Stimulated activated CD4-positive, alpha-beta T cell treated with anti-CD3 and anti-CD28 coated beads, Interleukin-1b, Interleukin-23, amount 100 ng/mL, for 48 hours (primary cell): ENCODE measurements around the gene TMEM252.

ENCODE experiments used
- DNase-seq: peaks from one replicate; pipeline ENCODE4 v3.0.0-alpha.2; 2020

Gene TMEM252

GRCh38 chr9:68538200-68538599 lies 2.5 kb downstream of the TMEM252 start:
- DNase-seq = no peak

DNA sequence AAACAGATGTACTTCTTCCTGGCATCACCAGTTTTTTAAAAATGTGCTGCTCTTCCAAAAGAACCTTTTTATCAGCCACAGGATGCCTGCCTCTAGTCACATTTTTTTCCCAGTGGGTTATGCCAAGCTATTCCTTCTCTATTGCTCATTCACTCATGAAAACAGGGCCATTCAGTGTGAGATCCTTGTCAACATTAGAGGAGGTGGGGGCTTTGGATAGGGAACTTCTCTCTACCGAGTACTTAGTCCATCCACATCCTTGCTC lies 3.1 kb downstream of the TMEM252 start:
- DNase-seq = no peak

- DNase-seq = no peak
These were observed 3.6 kb downstream of the TMEM252 start for GRCh38 chr9:68536876-68537615.

DNA sequence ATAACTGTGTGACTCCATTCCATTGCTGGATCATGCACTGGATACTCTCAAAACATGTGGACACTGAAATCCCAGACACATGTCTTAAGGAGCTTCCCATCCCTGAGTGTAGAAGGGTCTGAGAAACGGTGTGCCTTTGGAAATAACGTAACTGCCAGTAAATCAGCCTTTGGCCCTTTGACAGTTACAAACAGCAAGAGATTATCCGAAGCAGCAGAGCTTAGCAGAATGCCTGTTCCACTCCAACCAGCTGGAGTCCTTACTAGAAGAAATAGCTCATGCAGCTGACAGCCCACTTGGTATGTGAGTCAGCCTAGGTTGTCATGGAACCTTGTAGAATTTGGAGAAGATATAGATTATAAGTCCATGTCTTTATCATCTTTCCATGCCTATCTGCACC lies 7.0 kb downstream of the TMEM252 start:
- DNase-seq = no peak

DNA sequence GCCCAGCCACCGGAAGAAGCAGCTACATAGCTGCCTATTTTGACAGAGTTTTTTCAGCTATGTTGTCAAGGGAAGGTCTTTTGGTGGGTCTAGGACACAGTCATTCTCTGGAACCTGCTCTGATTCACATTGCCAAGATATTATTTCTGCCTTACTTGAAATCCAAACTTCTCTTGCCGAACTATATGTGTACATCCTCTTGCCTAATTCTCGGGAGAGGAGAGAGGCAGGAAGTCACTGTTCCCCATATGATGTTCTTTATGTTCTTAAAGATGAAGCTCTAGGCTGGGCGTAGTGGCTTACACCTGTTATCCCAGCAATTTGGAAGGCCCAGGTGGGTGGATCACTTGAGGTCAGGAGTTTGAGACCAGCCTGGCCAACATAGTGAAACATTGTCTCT lies 8.6 kb downstream of the TMEM252 start:
- no peak for DNase-seq

DNA sequence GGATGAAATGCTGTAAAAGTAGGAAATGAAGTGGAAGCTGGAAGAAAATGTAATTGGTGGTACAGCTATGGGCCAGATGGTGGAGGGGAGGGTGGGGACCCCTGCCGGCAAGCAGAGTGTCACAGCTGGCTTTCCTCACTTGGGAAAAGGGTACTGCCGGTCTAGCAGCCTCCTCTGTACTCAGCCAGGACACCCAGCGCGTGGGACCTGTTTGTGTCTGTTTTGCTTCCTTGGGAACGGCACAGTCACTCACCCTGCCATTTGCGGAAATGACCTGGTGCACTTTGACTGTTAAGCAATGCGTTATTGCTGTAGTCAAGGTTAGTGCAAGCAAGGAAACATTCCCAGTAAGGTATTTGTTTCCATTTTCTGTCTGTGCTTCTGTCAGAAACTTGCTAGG lies 10.1 kb downstream of the TMEM252 start:
- DNase-seq = no peak

DNA sequence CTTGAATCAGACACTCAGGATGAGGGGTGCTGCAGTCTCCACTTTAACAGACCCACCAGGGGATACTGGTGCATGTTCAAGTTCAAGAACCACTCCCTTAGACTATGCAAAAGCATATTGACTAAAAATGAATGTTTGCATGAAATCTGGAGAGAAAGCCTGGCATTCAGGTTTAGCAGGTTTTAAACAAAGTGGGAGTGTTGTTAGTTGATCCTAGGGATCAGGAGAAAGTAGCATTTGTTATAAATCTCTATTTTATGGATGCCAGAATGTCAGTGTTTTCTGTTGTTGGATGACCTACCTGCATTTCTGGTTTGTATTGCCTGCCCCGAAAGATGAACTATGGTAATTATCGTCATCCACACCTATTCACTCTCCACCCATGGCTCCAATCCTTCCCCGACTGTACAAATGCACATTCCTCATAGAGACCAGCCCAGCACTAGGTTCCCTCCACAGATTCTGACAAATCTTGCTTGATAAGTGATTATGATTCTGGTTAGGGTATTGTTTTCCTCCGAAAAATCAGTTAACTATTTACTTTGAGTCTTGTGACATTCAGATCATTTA lies 17.2 kb downstream of the TMEM252 start:
- no peak for DNase-seq

DNA sequence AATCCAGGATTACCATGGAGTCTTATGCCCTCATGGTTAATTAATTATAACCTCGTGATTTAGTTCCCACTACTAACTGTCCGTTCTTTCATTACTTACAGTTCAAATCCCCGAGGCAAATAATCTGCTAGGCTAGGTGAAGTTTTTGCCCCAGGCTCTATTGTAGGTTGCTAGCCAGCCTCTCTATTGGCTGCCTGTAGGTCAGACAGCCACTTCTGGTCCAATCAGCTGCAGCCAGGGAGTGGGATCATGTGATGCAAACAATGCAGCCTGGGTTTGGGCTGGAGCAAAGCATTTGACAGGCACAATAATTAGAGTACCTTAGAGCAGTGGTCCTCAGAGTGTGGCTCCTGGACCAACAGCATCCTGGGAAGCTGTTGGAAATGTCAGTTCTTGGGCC lies 17.7 kb downstream of the TMEM252 start:
- no peak for DNase-seq

- DNase-seq = no peak
These were observed 18.6 kb downstream of the TMEM252 start for GRCh38 chr9:68522131-68522530.

DNA sequence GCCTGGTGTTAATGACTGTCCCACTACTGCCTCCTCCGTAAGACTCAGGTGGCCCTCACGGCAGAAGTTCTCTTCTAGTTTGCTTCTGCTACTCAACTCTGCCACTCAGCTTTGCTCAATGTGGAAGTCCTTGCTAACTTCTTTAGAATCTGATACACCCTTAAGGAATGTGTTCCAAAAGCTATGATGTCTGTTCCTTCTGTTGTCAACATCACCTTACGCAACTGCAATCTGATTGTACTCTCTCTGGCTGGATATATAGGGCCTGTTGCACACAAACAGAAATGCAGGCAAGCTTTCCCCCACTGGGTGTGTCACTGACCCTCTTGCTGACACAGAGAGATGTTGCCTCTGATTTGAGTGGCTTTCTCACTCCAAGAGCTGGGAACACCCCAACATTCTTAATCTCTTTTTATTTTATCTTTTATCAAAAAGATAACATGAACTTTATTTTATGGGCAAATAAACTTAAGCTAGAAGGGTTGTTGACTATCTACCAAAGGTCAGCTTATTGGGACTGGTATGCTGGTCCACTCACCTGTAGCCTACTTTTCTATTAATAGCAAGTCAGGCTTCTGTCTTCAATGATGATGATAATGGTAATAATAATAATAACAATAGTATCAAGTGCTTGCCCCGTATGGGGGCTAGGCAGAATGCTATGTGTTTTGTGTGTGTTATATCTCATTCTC lies 25.2 kb downstream of the TMEM252 start:
- DNase-seq = no peak

DNA sequence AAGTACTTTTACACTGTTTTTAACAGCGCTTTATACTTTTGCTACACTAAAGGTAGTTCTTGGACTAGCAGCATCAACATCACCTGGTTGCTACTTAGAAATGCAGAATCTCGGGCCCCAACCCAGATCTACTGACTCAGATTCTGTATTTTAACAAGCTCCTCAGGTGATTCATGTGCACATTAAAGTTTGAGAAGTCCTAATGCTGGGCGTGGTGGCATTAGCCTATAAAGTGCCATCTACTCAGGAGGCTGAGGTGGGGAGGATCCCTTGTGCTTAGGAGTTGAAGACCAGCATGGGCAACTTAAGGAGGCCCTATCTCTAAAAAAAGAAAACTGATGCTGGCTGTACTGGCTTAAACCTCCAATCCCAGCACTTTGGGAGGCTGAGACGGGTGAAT lies 26.7 kb downstream of the TMEM252 start:
- no peak for DNase-seq

GRCh38 chr9:68513385-68513784 lies 27.3 kb downstream of the TMEM252 start:
- DNase-seq = no peak

DNA sequence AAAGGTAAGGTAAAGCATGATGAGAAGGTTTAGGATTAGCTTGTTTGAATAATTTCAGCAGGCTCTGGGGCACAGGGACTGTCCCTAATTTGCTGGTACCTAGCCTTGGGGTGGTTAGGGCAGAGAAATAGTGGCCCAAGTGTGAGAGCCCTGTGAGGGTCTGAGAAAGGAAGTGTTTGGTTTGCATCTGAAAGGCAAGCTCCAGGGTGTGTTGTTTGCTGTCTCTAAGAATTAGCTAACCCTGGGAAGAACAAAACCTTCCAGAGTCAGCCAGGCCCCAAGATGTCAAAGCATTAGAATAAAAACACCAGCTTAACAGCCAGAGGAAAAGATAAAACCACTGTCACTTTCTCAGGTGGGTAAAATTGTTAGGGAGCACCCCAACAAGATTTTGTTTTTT lies 31.0 kb downstream of the TMEM252 start:
- DNase-seq = no peak

- DNase-seq = no peak
These were observed 32.1 kb downstream of the TMEM252 start for GRCh38 chr9:68508547-68508946.

GRCh38 chr9:68507806-68508145 lies 32.9 kb downstream of the TMEM252 start:
- no peak for DNase-seq

DNA sequence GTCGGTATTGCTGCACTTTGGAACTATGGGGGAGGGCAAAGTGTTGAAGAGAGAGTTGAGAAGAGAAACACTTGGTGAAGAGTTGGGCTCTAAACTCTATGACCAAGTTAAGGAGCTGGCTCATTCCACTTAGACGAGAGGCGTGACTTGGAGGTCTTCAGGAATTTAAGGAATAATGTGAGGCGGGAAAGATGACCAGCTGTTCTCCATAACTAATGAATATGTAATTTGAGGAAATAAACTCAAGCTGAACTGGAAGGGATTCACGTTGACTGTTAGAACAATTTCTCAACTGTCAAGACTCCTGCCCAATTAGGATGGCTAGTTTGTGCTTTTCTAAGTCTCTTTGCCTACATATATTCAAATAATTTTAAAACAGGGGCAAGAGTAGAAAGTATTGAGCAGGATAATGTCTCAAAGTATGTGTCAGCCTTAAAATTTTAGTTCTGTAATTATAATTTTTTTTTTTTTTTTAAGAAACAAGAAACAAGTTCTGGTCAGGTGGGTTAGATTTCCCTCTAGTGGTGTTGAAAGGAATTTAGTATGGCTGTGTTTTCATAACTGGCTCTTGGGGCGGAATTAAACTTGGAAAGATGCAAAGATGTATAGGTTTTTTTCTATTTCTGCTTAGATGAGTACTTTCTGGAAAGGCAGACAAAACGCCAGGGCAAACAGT lies 33.4 kb downstream of the TMEM252 start:
- no peak for DNase-seq

GRCh38 chr9:68506551-68506950 lies 34.1 kb downstream of the TMEM252 start:
- DNase-seq = no peak

DNA sequence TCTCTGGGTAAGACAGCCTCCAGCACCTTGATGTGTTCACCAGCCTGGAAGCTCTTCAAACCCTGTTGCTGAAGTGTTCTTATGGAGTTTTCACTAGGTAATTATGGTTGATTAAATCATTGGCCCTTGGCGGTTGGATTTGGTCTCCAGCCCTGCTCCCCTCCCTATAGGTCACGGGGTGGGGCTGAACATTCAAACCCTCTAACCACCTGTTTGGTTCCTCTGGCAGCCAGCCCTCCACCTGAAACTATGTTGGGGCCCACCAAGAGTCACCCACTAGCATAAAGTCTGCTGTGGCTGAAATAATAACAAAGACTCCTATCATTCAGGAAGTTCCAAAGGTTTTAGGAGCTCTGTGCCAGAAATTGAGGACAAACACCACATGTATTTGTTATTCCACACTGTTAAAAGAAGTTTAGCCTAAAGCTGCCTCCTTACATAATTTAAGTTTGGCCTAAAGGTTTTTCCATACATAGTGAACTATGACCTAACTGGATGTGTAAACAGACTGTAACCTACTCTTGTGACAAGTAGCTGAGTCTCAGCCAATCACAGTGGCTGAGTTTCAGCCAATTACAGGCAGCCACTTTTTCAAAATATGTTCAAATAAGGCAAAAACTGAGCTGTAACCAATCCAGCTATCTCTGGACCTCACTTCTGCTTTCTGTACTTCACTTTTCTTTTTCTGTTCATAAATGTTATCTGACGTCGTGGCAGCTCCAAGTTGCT lies 34.8 kb downstream of the TMEM252 start:
- DNase-seq = no peak

DNA sequence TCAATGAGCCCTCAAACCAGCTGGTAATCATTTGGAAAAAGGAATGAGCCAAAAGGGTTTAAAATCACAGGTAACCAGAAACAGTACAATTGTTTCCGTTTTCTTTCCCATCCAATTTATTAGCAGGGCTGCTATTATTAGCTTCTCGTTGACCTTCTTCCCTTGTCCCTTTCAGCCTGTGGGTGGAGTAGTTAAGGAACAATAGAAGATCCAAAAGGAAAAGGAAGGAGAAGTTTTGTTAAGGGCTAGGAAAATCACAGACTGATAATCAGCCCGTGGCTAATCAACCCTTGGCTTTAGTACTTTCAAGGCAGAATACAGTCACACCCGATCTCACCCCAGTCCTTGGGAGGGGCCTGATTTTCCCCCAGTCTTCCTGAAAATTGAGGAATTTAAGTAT lies 38.4 kb downstream of the TMEM252 start:
- DNase-seq = no peak

DNA sequence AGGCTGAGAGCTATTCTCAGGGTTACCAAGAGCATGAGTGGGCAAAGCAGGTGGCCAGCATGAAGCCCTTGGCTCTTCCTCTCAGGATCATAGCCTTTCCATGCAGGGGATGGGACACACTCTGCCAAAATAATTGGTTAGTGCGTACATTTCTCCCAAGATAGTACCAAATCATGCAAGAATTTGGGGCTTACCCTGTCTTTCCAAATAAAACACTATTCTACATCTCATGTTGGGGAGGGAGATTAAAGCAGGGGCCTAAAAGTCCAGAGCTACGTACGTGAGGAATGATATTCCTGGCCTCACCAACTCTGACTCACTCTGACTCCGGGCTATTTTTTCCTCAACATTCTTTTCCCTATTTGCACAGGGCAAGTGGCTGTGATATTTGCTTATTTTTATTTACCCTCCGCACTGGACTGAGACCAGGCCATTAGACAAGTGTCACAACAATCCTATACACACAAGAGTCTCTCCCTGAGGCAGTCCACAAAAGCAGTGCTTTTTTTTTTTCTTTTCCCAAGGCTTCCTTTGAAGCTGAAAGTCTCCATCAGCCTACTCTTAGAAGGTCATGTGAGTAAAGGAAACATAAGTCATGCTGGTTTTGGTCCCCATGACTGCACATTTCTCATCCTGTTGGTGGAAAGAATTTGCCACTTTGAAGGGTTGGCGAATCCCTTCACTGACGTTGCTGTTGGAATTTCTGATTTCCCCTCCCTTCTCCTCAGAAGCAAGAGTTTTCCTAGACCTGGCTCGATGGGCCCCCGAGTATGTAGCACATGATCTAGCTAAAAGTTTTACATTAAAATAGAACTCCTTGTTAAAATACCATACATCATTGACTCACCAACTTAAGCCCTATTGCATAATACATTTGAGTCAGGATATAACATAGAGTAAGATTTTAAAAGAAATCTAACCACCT lies 40.0 kb downstream of the TMEM252 start:
- DNase-seq = no peak

DNA sequence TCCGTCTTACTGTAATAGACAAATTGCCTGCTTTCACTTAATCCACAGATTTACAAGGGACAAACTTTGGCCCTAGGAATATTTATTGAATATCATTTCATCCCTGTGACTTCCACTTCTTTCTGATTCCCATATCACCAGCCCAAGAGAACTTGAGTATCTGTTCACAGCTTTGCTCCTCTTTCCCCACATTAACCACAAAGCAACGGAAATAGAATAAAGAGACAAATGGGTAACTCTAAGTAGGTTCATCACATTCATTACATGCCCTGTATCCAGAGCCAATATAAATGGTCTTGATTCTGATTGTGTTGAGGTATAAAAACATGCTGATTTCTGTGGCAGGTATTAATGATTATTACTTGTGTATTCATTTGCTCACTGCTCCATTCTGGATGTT lies 41.9 kb downstream of the TMEM252 start:
- no peak for DNase-seq

DNA sequence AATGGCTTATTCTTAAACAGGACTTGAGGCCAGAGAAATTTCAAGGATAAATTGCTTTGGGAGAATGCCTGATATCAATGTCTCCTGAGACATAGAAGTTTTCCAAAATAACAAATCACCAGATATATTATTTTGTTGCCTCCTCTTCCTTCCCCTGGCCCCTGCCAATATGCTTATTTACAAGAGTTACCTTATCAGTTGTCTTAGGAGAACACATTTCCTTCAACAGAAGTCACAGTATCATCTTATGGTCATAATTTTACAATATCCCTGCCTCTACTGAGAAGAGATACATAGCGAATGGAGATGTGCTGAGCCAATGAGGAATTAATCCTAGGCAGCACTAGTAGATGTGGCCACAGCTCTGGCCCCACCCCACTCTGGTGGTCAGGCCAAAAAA lies 43.1 kb downstream of the TMEM252 start:
- DNase-seq = no peak
